ENCODE results near the gene TENM4.

DNA sequence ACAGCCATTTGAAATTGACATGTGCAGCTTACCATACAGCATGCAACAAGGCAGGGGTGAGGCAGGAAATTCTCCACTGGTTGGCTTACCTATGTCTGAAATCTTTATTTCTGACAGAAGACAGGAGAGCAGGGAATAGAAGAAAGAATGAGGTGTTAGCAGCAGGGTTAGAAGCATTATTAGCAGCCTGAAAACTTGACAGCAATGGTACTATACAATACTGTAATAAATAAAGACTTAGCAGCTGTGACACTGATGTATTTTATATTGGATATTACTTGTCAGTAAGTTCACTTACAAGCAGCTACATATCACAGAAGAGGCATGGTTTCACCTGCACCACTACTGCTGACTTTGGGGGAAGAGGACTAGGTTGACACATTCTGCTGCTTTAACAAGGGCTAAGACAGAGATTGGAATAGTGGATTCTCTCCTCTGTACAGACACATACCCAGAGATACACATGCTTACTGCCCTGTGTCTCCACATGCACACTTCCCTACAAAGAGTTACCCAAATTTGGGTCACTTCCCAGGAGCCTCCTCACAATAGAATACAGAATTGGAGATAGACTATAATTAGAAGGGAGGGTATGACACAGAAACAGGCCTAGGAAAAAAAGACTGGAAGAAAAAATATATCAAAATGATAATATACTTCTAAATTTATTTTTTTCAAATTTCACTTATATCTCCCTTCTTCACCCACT is 720.4 kb downstream of the TENM4 start:
- TF ChIP-seq RFX5 (IDR thresholded peaks at IDR 0.05; ENCODE audit: low read length), result no peak
- TF ChIP-seq POLR2AphosphoS5 (IDR thresholded peaks at IDR 0.05; ENCODE audit: low read depth, low read length), result no peak
- TF ChIP-seq, protein P1, sequence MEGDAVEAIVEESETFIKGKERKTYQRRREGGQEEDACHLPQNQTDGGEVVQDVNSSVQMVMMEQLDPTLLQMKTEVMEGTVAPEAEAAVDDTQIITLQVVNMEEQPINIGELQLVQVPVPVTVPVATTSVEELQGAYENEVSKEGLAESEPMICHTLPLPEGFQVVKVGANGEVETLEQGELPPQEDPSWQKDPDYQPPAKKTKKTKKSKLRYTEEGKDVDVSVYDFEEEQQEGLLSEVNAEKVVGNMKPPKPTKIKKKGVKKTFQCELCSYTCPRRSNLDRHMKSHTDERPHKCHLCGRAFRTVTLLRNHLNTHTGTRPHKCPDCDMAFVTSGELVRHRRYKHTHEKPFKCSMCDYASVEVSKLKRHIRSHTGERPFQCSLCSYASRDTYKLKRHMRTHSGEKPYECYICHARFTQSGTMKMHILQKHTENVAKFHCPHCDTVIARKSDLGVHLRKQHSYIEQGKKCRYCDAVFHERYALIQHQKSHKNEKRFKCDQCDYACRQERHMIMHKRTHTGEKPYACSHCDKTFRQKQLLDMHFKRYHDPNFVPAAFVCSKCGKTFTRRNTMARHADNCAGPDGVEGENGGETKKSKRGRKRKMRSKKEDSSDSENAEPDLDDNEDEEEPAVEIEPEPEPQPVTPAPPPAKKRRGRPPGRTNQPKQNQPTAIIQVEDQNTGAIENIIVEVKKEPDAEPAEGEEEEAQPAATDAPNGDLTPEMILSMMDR (IDR thresholded peaks at IDR 0.05), result no peak
- no peak for TF ChIP-seq TAF1 (IDR thresholded peaks at IDR 0.05; ENCODE audit: borderline replicate concordance, low read depth, low read length)
- TF ChIP-seq, protein P2, sequence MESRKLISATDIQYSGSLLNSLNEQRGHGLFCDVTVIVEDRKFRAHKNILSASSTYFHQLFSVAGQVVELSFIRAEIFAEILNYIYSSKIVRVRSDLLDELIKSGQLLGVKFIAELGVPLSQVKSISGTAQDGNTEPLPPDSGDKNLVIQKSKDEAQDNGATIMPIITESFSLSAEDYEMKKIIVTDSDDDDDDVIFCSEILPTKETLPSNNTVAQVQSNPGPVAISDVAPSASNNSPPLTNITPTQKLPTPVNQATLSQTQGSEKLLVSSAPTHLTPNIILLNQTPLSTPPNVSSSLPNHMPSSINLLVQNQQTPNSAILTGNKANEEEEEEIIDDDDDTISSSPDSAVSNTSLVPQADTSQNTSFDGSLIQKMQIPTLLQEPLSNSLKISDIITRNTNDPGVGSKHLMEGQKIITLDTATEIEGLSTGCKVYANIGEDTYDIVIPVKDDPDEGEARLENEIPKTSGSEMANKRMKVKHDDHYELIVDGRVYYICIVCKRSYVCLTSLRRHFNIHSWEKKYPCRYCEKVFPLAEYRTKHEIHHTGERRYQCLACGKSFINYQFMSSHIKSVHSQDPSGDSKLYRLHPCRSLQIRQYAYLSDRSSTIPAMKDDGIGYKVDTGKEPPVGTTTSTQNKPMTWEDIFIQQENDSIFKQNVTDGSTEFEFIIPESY (IDR thresholded peaks at IDR 0.05; ENCODE audit: borderline replicate concordance, low read depth), result no peak
- TF ChIP-seq, protein P3, sequence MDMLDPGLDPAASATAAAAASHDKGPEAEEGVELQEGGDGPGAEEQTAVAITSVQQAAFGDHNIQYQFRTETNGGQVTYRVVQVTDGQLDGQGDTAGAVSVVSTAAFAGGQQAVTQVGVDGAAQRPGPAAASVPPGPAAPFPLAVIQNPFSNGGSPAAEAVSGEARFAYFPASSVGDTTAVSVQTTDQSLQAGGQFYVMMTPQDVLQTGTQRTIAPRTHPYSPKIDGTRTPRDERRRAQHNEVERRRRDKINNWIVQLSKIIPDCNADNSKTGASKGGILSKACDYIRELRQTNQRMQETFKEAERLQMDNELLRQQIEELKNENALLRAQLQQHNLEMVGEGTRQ (IDR thresholded peaks at IDR 0.05; ENCODE audit: borderline replicate concordance, low read depth, low read length), result no peak
- no peak for TF ChIP-seq CHD2 (IDR thresholded peaks at IDR 0.05; ENCODE audit: low read length, partially characterized antibody)
- TF ChIP-seq SIN3A (IDR thresholded peaks at IDR 0.05; ENCODE audit: borderline replicate concordance, low read depth, low read length), result no peak
- TF ChIP-seq EZH2phosphoT487 (IDR thresholded peaks at IDR 0.05; ENCODE audit: borderline replicate concordance, low read depth), result no peak
- no peak for TF ChIP-seq TCF12 (IDR thresholded peaks at IDR 0.05)
- TF ChIP-seq TEAD4 (IDR thresholded peaks at IDR 0.05; ENCODE audit: borderline replicate concordance, insufficient read depth), result no peak
- TF ChIP-seq YY1 (IDR thresholded peaks at IDR 0.05; ENCODE audit: low read depth), result no peak
- TF ChIP-seq EP300 (IDR thresholded peaks at IDR 0.05; ENCODE audit: borderline replicate concordance in 1 of 2, low read depth in 1 of 2, low read length in 1 of 2), result no peak

All from SK-N-SH (cell line).